BE2C (cell line): ENCODE measurements around the gene GRK3.

Experiments used
- DNase-seq: peaks from one replicate; pipeline ENCODE4 v3.0.0-alpha.2; 2020
- H3K27me3 ChIP-seq: fragments of 250-450 bp; sonication (Bioruptor Pico); 2 replicates; pipeline ENCODE4 v1.5.1; 2020; ENCODE audit warnings: mild to moderate bottlenecking
- H3K36me3 ChIP-seq: fragments of 250-450 bp; sonication (Bioruptor Pico); 2 replicates; pipeline ENCODE4 v1.5.1; 2020; ENCODE audit warnings: mild to moderate bottlenecking
- H3K4me1 ChIP-seq: fragments of 250-450 bp; sonication (Bioruptor Pico); 2 replicates; pipeline ENCODE4 v1.5.1; 2020
- H3K4me3 ChIP-seq: 2 replicates; pipeline ENCODE4 v1.5.1; 2011; ENCODE audit warnings: low read depth, low read length
- H3K9me3 ChIP-seq: fragments of 250-450 bp; sonication (Bioruptor Pico); 2 replicates; pipeline ENCODE4 v1.5.1; 2020
- TF ChIP-seq, protein P1 (sequence below): IDR thresholded peaks from 2 replicates; pipeline ENCODE4 v1.5.1; 2012; ENCODE audit warnings: mild to moderate bottlenecking, low read depth, low read length

The GRK3 gene

GRCh38 chr22:25627271-25627852 is 62.9 kb downstream of the GRK3 start:
- H3K27me3 ChIP-seq = no peaks in the 10 kb centered on the region
- H3K36me3 ChIP-seq = peaks cover 21% of the 10 kb centered on the region
- TF ChIP-seq, protein P1, sequence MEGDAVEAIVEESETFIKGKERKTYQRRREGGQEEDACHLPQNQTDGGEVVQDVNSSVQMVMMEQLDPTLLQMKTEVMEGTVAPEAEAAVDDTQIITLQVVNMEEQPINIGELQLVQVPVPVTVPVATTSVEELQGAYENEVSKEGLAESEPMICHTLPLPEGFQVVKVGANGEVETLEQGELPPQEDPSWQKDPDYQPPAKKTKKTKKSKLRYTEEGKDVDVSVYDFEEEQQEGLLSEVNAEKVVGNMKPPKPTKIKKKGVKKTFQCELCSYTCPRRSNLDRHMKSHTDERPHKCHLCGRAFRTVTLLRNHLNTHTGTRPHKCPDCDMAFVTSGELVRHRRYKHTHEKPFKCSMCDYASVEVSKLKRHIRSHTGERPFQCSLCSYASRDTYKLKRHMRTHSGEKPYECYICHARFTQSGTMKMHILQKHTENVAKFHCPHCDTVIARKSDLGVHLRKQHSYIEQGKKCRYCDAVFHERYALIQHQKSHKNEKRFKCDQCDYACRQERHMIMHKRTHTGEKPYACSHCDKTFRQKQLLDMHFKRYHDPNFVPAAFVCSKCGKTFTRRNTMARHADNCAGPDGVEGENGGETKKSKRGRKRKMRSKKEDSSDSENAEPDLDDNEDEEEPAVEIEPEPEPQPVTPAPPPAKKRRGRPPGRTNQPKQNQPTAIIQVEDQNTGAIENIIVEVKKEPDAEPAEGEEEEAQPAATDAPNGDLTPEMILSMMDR = no peak
- H3K4me1 ChIP-seq = peaks cover 43% of the 10 kb centered on the region
- no peak overlapping the region for H3K4me3 ChIP-seq
- DNase-seq = no peak
- no peaks in the 10 kb centered on the region for H3K9me3 ChIP-seq

- H3K36me3 ChIP-seq = peaks cover 9% of the 10 kb centered on the region
- TF ChIP-seq, protein P1 = no peak
- no peak for DNase-seq
- H3K27me3 ChIP-seq = no peaks in the 10 kb centered on the region
- H3K4me1 ChIP-seq = peaks cover 38% of the 10 kb centered on the region
- no peaks in the 10 kb centered on the region for H3K9me3 ChIP-seq
- no peak overlapping the region for H3K4me3 ChIP-seq
Measured at GRCh38 chr22:25628494-25628893, 64.0 kb downstream of the GRK3 start.

DNA sequence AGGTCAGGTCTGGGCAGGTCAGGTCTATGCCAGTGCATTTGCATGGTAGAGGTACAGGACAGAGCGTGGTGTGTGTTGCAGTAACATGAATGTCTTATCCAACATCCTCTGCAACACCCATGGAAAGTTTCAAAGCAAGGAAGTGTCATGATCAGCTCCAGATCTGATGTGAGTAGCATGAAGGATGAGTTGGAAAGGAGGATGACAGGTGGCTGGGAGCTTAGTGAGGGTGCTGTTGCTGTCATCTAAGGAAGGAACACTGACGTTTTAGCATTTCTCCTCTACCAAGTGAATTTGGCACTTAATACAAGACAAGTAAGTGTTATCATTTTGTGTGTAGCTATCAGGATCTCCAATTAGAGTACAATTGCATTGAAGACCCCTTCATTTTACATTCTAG is 65.1 kb downstream of the GRK3 start:
- TF ChIP-seq, protein P1 = no peak
- DNase-seq = no peak
- Histone ChIP-seq H3K4me1 (peaks cover 37% of the 10 kb centered on the region), H3K9me3 (no peaks in the 10 kb centered on the region), H3K4me3 (no peak overlapping the region), H3K36me3 (peaks cover under 1% of the 10 kb centered on the region), H3K27me3 (no peaks in the 10 kb centered on the region)

GRCh38 chr22:25630447-25630846 is 66.0 kb downstream of the GRK3 start:
- no peak for DNase-seq
- Histone ChIP-seq H3K4me3 (no peak overlapping the region), H3K9me3 (no peaks in the 10 kb centered on the region), H3K4me1 (peaks cover 33% of the 10 kb centered on the region), H3K36me3 (no peaks in the 10 kb centered on the region; the same call in 1 of the 2 replicates), H3K27me3 (no peaks in the 10 kb centered on the region)
- TF ChIP-seq, protein P1 = no peak

DNA sequence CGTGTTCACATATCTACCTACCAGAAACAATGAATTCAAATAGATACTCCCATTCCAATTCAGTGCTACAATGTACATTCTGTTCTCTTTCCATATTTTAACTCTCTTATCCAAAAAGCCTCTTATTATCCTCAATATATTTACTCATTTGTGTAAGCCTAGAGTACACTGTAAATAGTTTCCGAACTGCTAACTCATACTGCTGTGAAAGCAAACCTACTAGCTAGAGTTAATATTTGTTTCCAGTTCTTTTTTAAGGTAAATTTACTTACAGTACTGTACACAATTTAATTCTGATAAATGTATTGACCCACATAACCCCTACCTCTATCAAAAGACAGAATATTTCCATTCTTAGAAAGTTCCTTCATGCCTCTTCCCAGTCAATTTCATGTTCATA is 71.8 kb downstream of the GRK3 start:
- DNase-seq = no peak
- Histone ChIP-seq H3K4me3 (no peak overlapping the region), H3K4me1 (no peaks in the 10 kb centered on the region), H3K36me3 (peaks cover 30% of the 10 kb centered on the region), H3K27me3 (no peaks in the 10 kb centered on the region), H3K9me3 (no peaks in the 10 kb centered on the region; the same call in 1 of the 2 replicates)
- TF ChIP-seq, protein P1 = no peak

GRCh38 chr22:25637032-25637431 is 72.6 kb downstream of the GRK3 start:
- H3K9me3 ChIP-seq = no peaks in the 10 kb centered on the region; the same call in 1 of the 2 replicates
- peaks cover 36% of the 10 kb centered on the region for H3K36me3 ChIP-seq
- no peak for DNase-seq
- no peaks in the 10 kb centered on the region for H3K4me1 ChIP-seq
- TF ChIP-seq, protein P1 = no peak
- no peak overlapping the region for H3K4me3 ChIP-seq
- no peaks in the 10 kb centered on the region for H3K27me3 ChIP-seq
